Stimulated activated CD4-positive, alpha-beta T cell treated with anti-CD3 and anti-CD28 coated beads, Interleukin-4, amount 100 ng/mL, for 48 hours (primary cell): ENCODE measurements around the gene MTHFS.
"Not testable (repeated sequence)": the region's sequence is repeated elsewhere in the genome, so short reads cannot be mapped to it uniquely, and the experiment has no call there.

Source experiments
- DNase-seq, 2 donors: peaks; one replicate each; pipeline ENCODE4 v3.0.0-alpha.2; 2020; ENCODE audit warnings: low read depth in 2 of 2

Gene MTHFS

DNA sequence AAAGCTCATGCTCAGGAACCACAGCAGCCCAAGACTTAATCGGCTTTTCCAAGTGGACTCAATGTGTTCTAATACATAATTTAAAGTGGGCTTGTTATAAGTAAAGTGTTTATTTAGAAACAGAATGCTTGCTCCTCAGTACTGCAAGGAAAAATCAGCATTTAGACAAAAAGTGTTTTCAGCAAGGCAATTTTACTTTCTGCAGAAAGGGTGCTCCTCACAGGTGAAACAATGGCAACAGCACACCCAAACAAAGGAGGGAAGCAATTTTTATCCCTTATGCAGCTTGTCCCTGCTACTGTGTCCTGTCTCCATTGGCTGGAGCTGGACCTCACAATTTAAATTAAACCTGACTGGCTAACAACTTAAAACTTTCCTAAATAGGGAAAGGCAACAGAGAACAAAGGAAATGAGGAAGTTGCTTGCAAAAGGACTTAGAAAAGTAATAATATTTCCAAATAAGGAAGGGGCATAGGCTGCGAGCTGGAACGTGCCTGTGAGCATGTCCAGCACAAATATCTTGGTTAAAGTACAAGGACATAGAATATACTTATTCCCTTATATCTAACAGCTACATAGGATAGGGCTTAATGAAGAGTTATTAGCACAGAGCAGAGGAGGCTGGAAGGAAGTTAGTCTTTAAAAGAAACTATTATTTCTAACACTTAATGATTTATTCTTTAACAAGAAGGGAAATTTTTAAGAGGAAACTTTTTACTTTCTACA lies 19.1 kb upstream of the MTHFS start:
- not testable (repeated sequence) for DNase-seq

GRCh38 chr15:79914728-79915127 lies 17.9 kb upstream of the MTHFS start:
- no peak for DNase-seq

DNA sequence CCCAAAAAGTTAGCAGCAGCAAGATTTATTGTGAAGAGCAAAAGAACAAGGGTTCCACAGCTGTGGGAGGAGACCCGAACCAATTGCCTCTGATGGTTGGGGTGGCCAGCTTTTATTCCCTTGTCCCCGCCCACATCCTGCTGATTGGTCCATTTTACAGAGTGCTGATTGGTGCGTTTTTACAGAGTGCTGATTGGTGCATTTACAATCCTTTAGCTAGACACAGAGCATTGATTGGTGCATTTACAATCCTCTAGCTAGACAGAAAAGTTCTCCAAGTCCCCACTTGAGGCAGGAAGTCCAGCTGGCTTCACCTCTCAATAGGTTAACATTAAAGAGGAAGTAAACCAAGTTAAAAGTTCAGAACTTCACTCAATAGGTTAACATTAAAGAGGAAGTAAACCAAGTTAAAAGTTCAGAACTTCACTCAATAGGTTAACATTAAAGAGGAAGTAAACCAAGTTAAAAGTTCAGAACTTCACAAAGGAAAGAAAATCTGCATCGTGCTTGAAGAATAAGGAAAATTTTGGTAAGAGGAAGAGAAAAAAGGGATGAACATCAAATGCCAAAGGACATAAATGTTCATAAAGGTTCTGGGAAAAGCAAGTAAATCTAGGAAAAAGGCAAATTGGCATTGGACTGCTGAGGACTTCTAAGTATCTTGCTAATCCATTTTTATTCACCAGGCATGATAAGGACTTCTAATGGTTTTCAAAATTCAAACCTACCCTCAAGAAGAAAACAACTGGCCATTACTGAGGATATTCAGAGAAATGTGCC lies 12.9 kb upstream of the MTHFS start:
- not testable (repeated sequence) for DNase-seq

DNA sequence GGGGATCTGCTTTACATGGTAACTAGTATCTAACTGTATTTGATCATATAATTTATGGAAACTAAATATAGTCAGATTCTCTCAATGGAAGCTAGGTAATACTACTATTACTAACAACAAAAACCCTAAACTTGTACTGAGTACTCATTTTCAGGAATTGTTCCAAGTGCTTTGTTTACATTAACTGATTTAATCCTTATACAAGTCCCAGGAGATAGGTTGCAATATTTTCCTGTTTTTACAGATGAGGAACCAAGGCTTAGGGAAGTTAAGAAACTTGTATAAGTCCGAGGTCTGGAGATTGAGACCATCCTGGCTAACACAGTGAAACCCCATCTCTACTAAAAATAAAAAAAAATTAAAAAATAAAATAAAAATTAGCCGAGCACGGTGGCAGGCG lies 7.5 kb upstream of the MTHFS start:
- DNase-seq = no peak

GRCh38 chr15:79903626-79904025 lies 6.8 kb upstream of the MTHFS start:
- DNase-seq = no peak

DNA sequence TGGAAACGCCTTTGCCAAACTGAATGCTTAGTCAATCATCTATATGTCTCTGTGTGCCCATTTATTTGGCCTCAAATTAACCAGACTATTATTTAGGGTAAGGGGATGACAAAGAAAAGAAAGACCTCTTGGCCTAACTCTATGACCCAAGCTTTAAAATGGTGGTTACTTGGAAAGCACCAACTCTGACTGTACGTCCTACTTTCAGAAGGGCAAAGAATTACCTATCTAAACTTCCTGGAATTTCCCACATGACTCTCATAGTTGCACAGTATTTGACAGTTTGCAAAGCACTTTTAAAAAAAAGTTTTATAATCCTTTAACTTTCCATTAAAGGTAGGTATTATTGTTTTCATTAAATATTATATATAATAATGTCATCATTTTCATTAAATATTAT lies 6.3 kb upstream of the MTHFS start:
- no peak for DNase-seq

- no peak for DNase-seq
Observed at GRCh38 chr15:79901958-79902357, 5.1 kb upstream of the MTHFS start.

- not testable (repeated sequence) for DNase-seq
Observed at GRCh38 chr15:79900818-79901378, 4.1 kb upstream of the MTHFS start.

- no peak for DNase-seq
Observed at GRCh38 chr15:79900087-79900486, 3.3 kb upstream of the MTHFS start.

DNA sequence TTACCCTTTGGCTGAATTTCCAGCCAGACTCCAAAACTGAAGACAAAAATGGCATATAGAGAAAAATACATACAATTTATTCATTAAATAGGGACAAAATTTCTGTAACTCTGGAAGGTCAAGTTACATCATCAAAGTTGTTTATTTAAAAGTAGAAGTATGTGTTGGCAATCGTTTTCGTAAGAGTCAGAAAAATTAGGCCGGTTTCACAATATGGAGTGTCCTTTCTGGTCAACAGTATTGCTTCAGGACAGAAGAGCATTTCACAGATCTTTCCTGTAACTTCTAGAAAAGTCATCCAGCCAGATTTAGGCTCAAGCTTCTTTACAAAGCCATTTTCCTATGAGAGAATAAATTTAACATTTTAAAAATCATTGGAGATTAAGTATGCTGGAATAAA lies 2.0 kb upstream of the MTHFS start:
- not testable (repeated sequence) for DNase-seq

DNA sequence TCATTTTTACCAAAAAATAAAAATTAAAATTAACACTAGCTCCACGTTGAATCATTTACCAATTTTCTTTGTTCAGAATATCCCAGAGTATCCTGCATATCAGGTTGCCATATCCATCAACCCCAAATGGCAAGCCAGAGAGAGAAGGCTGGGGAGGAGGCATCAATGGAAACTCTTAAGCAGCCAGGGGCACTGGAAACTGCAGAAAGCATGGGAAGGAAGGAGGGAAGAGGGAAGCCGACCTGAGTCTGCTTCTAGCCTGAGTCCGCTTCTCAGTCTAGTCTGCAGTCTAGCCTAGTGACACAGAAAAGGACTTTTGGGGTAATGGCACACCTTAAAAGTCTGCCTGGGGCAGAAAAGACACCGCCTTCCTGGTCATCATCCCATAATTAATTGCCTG lies 1.6 kb upstream of the MTHFS start:
- DNase-seq = no peak

GRCh38 chr15:79897701-79898113 lies 893 bp upstream of the MTHFS start:
- DNase-seq = peak in 1 of 2 donors; percentile 15

DNA sequence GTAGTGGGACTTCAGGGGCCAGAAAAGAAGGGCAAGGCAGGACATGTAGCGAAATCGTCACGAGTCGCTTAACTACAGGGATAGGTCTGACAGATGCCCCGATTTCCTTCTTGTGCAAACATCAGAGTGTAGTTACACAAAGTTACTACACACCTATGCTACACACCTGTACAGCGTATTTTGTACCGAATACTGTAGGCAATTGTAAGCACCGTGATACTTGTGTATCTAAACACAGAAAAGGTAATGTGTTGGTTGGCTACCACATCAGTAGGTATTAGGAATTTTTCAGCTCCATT lies 515 bp upstream of the MTHFS start:
- DNase-seq = no peak

DNA sequence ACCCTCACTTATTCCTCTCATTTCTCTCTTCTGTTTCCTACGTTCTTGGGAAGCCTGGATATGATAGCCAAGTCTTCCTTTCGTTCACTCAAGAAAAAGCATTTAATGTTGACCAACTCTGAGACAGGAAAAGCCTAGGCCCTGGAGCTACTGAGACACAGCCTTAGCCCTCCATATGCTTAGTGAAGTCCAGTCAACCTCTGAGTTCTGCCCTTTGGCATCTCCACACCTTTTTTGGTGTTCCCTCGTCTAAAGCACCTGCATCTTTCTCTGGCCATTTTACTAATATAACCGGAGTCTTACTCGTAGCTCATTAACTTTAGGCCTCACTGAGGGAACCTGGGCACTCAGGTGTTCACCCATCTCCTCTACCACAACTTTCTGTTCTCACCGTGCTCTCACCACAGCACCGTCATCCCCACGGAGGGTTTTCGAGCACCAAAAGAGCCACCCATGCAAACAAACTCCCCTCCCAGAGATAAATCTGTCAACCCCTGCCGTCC lies 632 bp downstream of the MTHFS start:
- DNase-seq = no peak

GRCh38 chr15:79887054-79887930 lies 9.5 kb downstream of the MTHFS start:
- DNase-seq = no peak

DNA sequence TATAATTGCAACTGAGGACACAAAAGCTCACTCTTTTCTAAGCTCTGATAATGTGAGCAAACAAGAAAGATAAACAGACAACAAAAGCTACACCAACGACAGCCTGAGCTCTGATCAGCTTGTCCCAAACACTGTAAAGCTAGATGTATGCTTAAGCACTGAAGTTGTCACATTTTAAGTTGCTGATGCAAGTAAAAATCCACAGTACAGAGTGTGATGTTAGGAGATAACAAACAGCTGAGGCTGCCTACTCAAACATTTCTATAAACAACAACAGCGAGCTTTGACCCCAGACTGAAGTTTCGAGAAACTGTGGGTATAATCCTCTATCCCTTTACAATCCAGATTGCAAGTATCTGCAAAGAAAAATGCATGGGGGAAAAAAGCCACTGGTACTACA lies 10.7 kb downstream of the MTHFS start:
- no peak for DNase-seq

GRCh38 chr15:79884204-79884596 lies 12.6 kb downstream of the MTHFS start:
- no peak for DNase-seq

- DNase-seq = no peak
Observed at GRCh38 chr15:79883579-79884203, 13.1 kb downstream of the MTHFS start.

DNA sequence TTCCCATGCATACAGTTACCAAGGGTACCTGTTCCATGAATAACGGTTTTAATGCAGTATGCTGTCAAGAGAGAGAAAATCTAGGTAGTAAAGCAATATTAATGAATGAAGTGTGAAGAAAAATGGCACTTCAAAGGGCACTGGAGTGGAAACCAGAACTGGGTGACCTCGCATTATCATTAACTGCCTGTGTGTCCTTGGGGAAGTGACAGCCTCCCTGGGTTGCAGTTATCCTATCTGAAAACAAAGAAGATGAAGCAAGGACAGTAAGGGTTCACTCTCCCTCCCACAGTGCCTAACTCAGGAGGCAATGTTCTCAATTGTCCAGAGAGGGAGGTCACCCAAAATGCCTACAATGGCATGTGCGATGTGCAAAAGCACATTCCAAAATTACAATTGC lies 15.1 kb downstream of the MTHFS start:
- no peak for DNase-seq

DNA sequence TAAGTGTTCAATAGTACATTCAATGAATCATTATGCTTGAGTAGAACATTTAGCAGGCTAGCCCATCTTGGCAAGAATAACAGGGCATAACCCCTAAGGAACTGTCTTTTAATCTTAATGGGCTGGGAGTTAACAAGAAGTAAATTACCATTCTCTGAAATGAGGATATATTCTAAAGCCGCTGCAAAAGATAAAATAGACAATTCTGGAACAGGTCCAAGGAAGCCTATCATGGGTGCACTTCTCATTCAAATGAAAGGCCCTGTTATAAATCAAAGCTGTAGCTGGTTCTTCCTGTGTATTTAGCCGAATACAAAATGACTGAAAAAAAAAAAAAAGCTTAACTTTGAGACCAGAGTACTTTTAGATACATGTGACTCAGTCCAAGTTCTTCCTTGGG lies 15.6 kb downstream of the MTHFS start:
- DNase-seq = no peak

- no peak for DNase-seq
Observed at GRCh38 chr15:79878078-79878705, 18.6 kb downstream of the MTHFS start.
